ENCODE data around the gene CBX7.

Gene CBX7

GRCh38 chr22:39132871-39133524 lies 19.5 kb downstream of the CBX7 start:
- TF ChIP-seq YY1 (IDR thresholded peaks at IDR 0.05; ENCODE audit: insufficient read depth, insufficient read length) (no peak), ZNF274 (IDR thresholded peaks at IDR 0.05; ENCODE audit: low read depth, low read length) (no peak)
- no peak for DNase-seq (ENCODE audit: low read depth, low spot score)
- H3K4me3 ChIP-seq (ENCODE audit: insufficient read length, low read depth): no peak overlapping the region

DNA sequence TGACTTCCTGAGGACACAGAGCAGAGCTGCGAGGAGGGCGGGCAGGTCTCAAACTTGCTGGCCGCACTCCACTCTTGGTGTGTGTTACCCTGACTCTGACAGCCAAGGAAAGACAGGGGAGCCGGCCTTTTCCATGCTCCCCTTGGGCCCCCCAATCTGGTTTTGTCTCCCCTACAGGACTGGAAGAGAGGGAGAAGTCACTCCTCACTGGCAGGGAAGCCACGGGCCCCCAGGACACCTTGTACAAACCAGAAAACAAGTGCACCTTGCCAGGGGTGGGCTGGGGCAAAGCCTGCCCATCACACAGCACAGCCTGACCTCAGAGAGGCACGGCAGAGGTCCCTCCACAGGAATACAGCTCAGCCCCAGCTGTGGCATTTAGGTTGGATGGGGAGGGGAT lies 20.2 kb downstream of the CBX7 start:
- H3K27me3 ChIP-seq (ENCODE audit: insufficient read depth, insufficient read length): no peaks in the 10 kb centered on the region
- H3K9ac ChIP-seq (ENCODE audit: insufficient read length, low read depth): no peak overlapping the region
- no peak for DNase-seq (ENCODE audit: low read depth, low spot score)
- no peaks in the 10 kb centered on the region for H3K9me3 ChIP-seq (ENCODE audit: insufficient read depth, low read length)
- no peak overlapping the region for H3K4me3 ChIP-seq (ENCODE audit: insufficient read length, low read depth)
- no peak for TF ChIP-seq SUZ12 (IDR thresholded peaks at IDR 0.05; ENCODE audit: extremely low read depth, insufficient read depth, insufficient read length)
- no peak for TF ChIP-seq YY1 (IDR thresholded peaks at IDR 0.05; ENCODE audit: insufficient read depth, insufficient read length)
- TF ChIP-seq ZNF274 (IDR thresholded peaks at IDR 0.05; ENCODE audit: low read depth, low read length): no peak
- H3K36me3 ChIP-seq (ENCODE audit: insufficient read depth, insufficient read length, low read length): no peaks in the 10 kb centered on the region
- peaks cover 13% of the 10 kb centered on the region for H3K4me1 ChIP-seq (ENCODE audit: insufficient read depth, insufficient read length)

More at GRCh38 chr22:39132871-39133524, 19.5 kb downstream of the CBX7 start:
- Histone ChIP-seq H3K9ac (ENCODE audit: insufficient read length, low read depth) (no peak overlapping the region), H3K27me3 (ENCODE audit: insufficient read depth, insufficient read length) (no peaks in the 10 kb centered on the region), H3K9me3 (ENCODE audit: insufficient read depth, low read length) (no peaks in the 10 kb centered on the region), H3K36me3 (ENCODE audit: insufficient read depth, insufficient read length, low read length) (no peaks in the 10 kb centered on the region), H3K4me1 (ENCODE audit: insufficient read depth, insufficient read length) (peaks cover 13% of the 10 kb centered on the region)

DNA sequence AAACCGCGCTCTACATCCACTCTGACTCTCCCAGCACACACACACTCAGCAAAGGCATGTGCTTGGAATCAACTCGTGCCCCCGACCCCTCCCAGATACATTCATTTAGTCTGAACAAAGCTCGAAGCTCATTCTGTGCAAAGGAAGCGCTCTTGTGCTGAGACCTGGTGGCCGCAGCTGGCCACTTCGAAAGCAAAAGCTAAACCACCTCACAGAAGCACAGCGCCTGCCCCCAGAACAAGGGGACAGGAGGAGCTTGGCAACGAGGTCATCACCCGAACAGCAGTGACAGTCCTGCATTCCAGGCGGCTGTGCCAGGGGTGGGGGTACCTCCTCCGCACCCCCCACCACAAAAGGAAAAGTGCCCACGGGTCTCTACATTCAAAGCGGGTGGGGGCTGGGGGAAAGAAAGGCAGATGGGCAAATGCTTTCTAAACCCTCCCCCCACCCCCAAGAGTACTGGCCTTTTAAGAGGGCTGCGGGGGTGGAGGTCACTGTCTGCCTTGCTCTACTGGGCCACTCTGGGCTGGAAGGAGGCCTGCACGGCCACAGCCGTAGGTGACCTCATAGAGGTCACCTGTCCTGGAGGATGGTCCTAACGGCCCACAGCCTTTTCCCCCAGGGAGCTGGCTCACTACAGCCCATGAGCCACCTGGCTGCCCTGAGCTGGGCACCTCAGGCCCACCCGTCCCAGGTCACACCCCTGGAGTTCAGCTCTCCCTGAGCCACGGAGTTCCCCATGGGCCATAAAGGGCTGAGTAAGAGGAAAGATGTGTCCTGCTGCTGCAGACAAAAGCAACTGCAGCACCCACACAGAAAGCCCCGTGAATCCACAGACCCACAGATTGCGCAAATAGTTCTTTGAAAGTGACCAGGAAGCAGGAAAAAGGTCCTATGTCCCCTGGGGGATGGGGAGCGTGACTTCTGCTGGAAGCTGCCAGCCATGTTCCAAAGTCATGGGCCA lies 21.3 kb downstream of the CBX7 start:
- TF ChIP-seq SUZ12 (IDR thresholded peaks at IDR 0.05; ENCODE audit: extremely low read depth, insufficient read depth, insufficient read length): no peak
- TF ChIP-seq YY1 (IDR thresholded peaks at IDR 0.05; ENCODE audit: insufficient read depth, insufficient read length): no peak
- TF ChIP-seq ZNF274 (IDR thresholded peaks at IDR 0.05; ENCODE audit: low read depth, low read length): no peak
- no peaks in the 10 kb centered on the region for H3K9me3 ChIP-seq (ENCODE audit: insufficient read depth, low read length)
- H3K4me1 ChIP-seq (ENCODE audit: insufficient read depth, insufficient read length): peaks cover 13% of the 10 kb centered on the region
- no peak overlapping the region for H3K4me3 ChIP-seq (ENCODE audit: insufficient read length, low read depth)
- H3K27me3 ChIP-seq (ENCODE audit: insufficient read depth, insufficient read length): no peaks in the 10 kb centered on the region
- H3K9ac ChIP-seq (ENCODE audit: insufficient read length, low read depth): peak overlapping the region; percentile 56
- no peaks in the 10 kb centered on the region for H3K36me3 ChIP-seq (ENCODE audit: insufficient read depth, insufficient read length, low read length)
- DNase-seq (ENCODE audit: low read depth, low spot score): no peak

- no peak overlapping the region for H3K4me3 ChIP-seq (ENCODE audit: insufficient read length, low read depth)
- no peak for DNase-seq (ENCODE audit: low read depth, low spot score)
- no peaks in the 10 kb centered on the region for H3K36me3 ChIP-seq (ENCODE audit: insufficient read depth, insufficient read length, low read length)
- no peaks in the 10 kb centered on the region for H3K27me3 ChIP-seq (ENCODE audit: insufficient read depth, insufficient read length)
- TF ChIP-seq SUZ12 (IDR thresholded peaks at IDR 0.05; ENCODE audit: extremely low read depth, insufficient read depth, insufficient read length): no peak
- TF ChIP-seq ZNF274 (IDR thresholded peaks at IDR 0.05; ENCODE audit: low read depth, low read length): no peak
- no peak for TF ChIP-seq YY1 (IDR thresholded peaks at IDR 0.05; ENCODE audit: insufficient read depth, insufficient read length)
- H3K9me3 ChIP-seq (ENCODE audit: insufficient read depth, low read length): no peaks in the 10 kb centered on the region
- H3K4me1 ChIP-seq (ENCODE audit: insufficient read depth, insufficient read length): peaks cover 13% of the 10 kb centered on the region
- H3K9ac ChIP-seq (ENCODE audit: insufficient read length, low read depth): no peak overlapping the region
Observed at GRCh38 chr22:39130152-39130704, 22.3 kb downstream of the CBX7 start.

DNA sequence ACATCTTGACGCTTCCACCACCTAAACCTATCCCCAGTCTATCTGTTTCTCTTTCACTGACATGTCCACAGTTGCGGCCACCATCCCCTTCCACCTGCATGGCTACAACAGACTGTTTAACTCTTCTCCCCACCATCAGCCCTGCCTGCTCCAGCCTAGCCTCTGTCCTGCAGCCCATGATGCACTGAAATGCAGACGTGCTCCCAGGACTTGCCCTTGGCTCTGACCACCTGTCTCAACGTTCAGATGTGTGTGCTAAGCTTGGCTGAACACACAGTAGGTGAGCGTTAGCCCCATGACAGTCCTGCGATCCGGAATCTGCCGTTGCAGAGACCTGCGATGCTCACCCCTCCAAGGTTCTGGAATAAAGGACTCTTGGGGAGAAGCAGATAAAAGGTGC lies 22.7 kb downstream of the CBX7 start:
- no peaks in the 10 kb centered on the region for H3K9me3 ChIP-seq (ENCODE audit: insufficient read depth, low read length)
- H3K27me3 ChIP-seq (ENCODE audit: insufficient read depth, insufficient read length): no peaks in the 10 kb centered on the region
- no peak overlapping the region for H3K9ac ChIP-seq (ENCODE audit: insufficient read length, low read depth)
- no peak overlapping the region for H3K4me3 ChIP-seq (ENCODE audit: insufficient read length, low read depth)
- no peak for TF ChIP-seq ZNF274 (IDR thresholded peaks at IDR 0.05; ENCODE audit: low read depth, low read length)
- no peak for TF ChIP-seq SUZ12 (IDR thresholded peaks at IDR 0.05; ENCODE audit: extremely low read depth, insufficient read depth, insufficient read length)
- TF ChIP-seq YY1 (IDR thresholded peaks at IDR 0.05; ENCODE audit: insufficient read depth, insufficient read length): no peak
- H3K36me3 ChIP-seq (ENCODE audit: insufficient read depth, insufficient read length, low read length): no peaks in the 10 kb centered on the region
- no peak for DNase-seq (ENCODE audit: low read depth, low spot score)
- H3K4me1 ChIP-seq (ENCODE audit: insufficient read depth, insufficient read length): peaks cover 13% of the 10 kb centered on the region

DNA sequence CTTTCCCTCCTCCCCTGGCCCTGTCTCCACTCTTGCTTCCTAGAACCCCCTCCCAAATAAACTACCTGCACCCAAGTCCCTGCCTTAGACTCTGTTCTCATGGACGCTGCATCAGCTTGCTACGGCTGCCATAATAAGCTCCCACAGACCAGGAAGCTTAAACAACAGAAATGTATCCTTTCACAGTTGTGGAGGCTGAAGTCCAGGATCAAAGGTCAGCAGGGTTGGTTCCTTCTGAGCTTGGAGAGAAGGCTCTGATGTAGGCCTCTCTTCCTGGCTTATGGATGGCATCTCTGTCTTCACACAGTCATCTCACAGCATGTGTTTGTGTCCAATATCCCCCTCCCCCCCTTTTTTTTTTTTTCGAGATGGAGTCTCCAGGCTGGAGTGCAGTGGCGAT lies 23.4 kb downstream of the CBX7 start:
- H3K9ac ChIP-seq (ENCODE audit: insufficient read length, low read depth): no peak overlapping the region
- H3K4me3 ChIP-seq (ENCODE audit: insufficient read length, low read depth): no peak overlapping the region
- H3K36me3 ChIP-seq (ENCODE audit: insufficient read depth, insufficient read length, low read length): no peaks in the 10 kb centered on the region
- no peak for DNase-seq (ENCODE audit: low read depth, low spot score)
- no peaks in the 10 kb centered on the region for H3K27me3 ChIP-seq (ENCODE audit: insufficient read depth, insufficient read length)
- H3K9me3 ChIP-seq (ENCODE audit: insufficient read depth, low read length): no peaks in the 10 kb centered on the region
- peaks cover 15% of the 10 kb centered on the region for H3K4me1 ChIP-seq (ENCODE audit: insufficient read depth, insufficient read length)
- TF ChIP-seq SUZ12 (IDR thresholded peaks at IDR 0.05; ENCODE audit: extremely low read depth, insufficient read depth, insufficient read length) (no peak), YY1 (IDR thresholded peaks at IDR 0.05; ENCODE audit: insufficient read depth, insufficient read length) (no peak), ZNF274 (IDR thresholded peaks at IDR 0.05; ENCODE audit: low read depth, low read length) (no peak)

GRCh38 chr22:39128508-39128907 lies 24.0 kb downstream of the CBX7 start:
- Histone ChIP-seq H3K4me1 (ENCODE audit: insufficient read depth, insufficient read length) (peaks cover 15% of the 10 kb centered on the region), H3K9me3 (ENCODE audit: insufficient read depth, low read length) (no peaks in the 10 kb centered on the region), H3K4me3 (ENCODE audit: insufficient read length, low read depth) (no peak overlapping the region), H3K36me3 (ENCODE audit: insufficient read depth, insufficient read length, low read length) (no peaks in the 10 kb centered on the region), H3K9ac (ENCODE audit: insufficient read length, low read depth) (no peak overlapping the region), H3K27me3 (ENCODE audit: insufficient read depth, insufficient read length) (no peaks in the 10 kb centered on the region)
- no peak for DNase-seq (ENCODE audit: low read depth, low spot score)
- TF ChIP-seq YY1 (IDR thresholded peaks at IDR 0.05; ENCODE audit: insufficient read depth, insufficient read length) (no peak), SUZ12 (IDR thresholded peaks at IDR 0.05; ENCODE audit: extremely low read depth, insufficient read depth, insufficient read length) (no peak), ZNF274 (IDR thresholded peaks at IDR 0.05; ENCODE audit: low read depth, low read length) (no peak)
